ENCODE measurements around the gene HAPSTR1. TPM values are rescaled to one million over a fixed set of nuclear protein-coding genes. Genes with fewer than 3 reads are reported as not detected.

HAPSTR1 gene
- total RNA-seq, 1 donor from 2014 or later, result 70.5 TPM

DNA sequence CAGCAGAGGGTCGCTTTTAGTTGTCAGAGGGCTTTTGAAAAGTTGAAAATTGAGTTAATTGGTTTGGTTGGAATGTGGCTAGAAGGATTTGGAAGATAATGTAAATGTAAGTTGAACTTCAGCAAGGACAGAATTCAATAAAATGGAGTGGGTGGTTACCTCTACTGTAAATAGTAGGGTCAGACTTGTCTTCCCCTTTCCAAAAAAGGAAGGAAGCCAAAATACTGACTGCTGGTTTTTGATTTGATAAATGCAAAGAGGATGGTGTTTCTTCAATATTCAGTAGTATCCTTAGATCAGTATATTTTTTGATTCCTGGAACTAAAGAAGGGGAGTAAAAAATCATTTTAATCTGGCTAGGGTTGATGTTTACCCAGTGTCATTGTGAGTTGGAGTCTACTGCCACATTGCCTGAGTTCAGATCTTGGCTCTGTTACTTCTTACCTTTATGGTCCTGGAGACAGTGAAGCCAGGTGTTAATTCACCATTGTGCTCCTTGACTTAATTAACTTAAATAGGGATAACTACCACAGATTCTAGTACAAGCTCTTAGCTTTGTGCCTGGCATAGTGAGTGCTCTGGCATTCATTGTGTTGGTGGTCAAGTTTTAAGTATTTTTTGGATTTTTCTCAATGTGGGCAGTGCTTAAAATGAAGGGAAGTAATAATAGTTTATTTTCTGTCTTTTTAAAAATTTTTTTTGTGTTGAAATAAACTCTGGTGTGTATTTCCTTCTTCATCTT is 4.4 kb downstream of the HAPSTR1 start:
- DNase-seq (ENCODE audit: low read depth, low spot score), result no peak

DNA sequence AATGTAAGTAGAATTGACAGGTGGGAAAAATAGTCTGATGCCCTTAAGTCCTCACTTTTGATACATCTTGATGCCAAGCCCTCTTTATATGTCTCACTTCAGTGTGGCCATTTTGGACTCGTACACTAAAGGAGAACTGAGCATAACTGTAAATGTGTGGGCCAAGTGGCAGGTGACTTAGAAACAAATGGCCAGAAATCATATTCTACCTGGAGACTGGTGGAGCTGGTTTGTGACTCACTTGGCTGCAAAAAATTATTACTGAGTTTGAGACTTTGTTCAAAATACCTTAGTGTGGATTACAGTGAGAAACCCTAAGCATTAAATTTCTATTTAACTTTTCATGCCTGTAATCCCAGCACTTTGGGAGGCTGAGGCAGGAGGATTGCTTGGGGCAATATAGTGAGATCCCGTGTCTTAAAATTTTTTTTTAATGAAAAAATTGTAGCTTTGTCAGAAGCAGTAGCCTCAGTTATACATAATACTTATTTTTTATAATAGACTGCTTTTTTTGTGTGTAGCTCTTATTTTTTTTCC is 5.0 kb downstream of the HAPSTR1 start:
- DNase-seq (ENCODE audit: low read depth, low spot score), result no peak

DNA sequence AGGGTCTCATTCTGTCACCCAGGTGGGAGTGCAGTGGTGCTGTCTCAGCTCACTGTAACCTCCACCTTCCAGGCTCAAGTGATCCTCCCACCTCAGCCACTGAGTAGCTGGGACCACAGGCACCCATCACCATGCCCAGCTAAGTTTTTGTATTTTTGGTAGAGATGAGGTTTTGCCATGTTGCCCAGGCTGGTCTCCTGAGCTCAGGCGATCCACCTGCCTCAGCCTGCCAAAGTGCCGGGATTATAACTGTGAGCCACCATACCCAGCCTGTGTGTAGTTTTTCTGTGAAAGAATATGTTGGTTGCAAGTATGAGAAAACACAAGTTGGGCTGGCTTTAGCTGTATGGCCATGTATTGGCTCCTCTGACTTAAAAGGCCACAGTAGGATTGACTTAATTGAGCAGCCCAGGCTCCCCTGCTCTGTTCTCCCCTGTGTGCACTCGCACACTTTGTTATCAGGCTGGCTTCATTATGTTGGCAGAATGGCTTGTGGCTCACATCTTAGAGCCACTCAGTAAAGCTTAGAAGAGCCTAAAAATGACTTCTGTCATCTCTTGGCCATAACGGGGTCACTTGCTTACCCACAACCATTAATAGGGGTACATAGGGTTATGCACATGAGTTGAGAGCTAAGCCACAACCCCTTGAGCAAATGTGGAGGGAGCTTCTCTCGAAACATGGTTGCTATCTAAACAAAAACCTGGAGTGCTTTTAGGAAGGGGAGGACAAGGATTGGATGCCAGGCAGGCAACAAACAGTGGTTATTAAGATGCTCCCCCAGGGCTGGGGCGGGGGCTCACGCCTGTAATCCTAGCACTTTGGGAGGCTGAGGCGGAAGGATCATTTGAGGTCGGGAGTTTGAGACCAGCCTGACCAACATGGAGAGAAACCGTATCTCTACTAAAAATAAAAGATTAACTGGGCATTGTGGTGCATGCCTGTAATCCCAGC is 6.1 kb downstream of the HAPSTR1 start:
- DNase-seq (ENCODE audit: low read depth, low spot score), result no peak

DNA sequence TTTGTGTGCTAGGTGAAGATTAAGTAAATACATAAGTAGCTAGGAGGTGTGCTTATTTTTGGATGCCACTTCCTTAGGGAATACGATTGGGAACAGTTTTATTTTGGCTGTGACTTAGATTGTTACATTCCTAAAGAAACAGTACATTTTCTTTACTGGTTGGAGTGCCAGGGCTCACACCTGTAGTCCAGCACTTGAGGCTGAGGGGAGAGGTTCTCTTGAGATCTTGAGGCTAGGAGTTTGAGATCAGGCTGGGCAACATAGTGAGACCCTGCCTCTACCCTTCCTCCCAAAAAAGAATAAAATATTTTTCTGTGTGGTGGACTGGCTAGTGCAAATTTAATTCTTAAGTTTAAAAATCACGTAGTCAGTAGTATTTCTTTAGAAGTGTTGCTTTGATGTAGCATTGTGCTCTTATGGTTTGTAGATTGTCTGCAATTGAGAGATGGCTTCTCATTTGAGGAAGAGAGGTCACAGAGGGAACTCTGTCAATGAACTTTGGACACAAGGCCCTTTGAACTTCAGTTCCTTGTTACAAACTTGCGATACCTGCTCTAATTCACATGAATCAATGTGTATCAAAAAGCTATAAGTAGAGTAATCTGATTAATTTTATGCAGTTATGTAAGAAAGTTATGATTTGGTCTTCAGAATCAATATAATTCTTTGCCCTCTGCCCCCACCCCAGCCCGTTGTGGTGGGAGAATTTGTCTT is 7.1 kb downstream of the HAPSTR1 start:
- DNase-seq (ENCODE audit: low read depth, low spot score), result no peak

DNA sequence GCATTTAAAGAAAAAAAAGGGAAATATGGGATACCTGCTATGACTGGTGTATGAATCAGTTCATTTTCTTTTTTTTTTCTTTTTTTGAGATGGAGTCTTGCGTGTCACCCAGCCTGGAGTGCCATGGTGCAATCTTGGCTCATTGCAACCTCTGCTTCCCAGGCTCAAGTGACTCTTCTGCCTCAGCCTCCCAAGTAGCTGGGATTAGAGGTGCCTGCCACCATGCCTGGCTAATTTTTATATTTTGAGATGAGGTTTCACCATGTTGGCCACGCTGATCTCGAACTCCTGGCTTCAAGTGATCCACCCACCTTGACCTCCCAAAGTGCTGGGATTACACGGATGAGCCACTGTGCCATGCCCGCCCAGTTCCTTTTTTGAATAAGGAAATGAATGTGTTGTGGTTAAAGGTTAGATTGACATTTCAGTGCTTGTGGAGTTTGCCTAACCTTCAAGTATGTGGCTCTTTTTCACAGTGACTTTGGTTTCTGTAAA is 7.7 kb downstream of the HAPSTR1 start:
- DNase-seq (ENCODE audit: low read depth, low spot score), result no peak

DNA sequence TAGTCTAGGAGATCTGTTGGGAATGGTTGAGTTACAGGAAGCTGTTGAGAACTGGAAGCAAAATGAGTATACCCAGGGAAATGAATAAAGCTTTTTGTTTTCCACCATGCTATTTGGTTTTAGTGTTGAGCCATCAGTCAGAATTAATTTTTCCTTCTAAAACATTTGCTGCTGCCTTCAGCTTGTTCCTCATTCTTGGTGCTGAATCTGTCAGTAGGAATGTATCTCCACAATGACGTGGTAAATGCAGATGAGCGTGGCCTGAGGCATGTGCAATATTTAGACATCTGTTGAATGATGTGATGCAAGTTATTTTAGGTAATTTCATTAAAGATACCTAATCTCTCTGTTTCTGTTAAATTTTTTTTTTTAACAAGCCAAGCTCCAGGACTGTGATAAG is 10.9 kb downstream of the HAPSTR1 start:
- DNase-seq (ENCODE audit: low read depth, low spot score), result no peak

DNA sequence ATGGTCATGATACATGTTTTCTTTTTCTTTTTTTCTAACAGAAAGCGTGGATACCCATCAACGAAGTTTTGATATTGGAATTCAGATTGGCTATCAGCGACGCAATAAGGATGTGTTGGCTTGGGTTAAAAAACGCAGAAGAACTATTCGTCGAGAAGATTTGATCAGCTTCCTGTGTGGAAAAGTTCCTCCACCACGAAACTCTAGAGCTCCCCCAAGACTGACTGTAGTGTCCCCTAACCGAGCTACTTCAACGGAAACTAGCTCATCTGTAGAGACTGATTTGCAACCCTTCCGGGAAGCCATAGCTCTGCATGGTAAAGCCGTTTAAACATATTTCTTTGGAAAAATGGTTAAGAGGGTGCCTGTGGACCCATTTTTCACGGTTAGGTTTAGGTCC is 11.5 kb downstream of the HAPSTR1 start:
- DNase-seq (ENCODE audit: low read depth, low spot score), result no peak

DNA sequence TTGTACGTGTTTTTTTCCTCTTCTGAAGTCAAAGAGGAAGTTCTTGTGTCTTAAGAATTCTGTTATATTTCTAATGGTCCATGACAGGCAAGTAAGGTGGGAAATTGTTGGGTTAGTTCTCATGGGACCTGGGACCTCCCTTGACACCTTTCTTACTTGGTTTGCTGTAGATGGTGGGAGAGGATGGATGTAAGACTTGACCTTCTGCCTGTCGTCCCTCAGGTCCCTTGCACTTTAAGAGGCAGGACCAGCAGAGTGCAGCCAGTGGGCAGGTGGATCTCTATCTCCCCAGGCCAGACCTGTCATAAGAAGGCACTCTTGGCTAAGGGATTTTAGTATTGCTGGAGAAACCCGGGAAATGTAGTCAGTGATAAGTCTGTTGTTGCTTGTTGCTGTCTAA is 12.1 kb downstream of the HAPSTR1 start:
- no peak for DNase-seq (ENCODE audit: low read depth, low spot score)

GRCh38 chr16:9105189-9105588 is 13.7 kb downstream of the HAPSTR1 start:
- no peak for DNase-seq (ENCODE audit: low read depth, low spot score)

DNA sequence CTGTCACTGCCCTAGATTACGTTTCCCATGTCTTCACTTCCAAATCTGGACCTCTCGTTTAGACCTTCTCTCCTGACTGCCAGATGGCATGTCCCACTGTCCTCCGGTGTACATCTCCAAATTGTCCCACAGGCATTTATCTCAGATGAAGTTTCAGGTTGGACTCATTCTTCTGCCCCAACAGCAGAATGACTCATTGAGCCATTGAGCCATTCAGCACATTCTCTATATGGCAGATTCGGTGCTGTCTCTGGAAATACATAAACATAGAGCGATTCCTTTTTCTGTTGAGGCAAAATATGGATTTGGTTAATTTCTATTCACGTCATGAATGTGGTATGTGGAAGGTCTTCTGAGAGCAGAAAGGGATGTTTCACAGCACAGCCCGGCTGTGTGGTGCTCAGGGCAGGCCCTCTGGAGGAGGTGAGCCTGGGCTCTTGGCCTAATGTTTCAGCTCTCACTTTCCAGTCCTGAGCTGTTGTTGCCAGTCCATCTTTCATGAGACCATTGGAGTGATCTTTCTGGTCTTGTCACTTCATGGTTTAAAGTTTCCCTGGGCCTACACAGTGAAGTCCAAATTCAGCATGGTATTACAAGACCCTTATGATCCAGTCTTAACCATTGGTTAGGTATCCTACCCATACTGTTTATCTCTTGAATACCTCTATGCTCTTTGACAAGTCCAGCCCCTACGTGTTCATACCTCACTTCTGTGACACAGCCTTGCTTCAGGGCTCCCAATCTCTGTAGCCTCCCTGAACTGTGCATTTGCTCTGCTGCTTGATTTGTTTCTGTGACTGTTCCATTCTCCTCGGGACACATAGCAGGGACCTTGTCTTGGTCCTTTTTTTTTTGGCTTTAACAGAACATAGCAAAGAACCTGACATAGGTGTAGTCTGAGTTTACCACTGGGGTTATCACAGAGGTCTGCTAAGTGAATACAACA is 15.9 kb downstream of the HAPSTR1 start:
- DNase-seq (ENCODE audit: low read depth, low spot score), result no peak

- no peak for DNase-seq (ENCODE audit: low read depth, low spot score)
Measured at GRCh38 chr16:9109255-9109654, 17.8 kb downstream of the HAPSTR1 start.

DNA sequence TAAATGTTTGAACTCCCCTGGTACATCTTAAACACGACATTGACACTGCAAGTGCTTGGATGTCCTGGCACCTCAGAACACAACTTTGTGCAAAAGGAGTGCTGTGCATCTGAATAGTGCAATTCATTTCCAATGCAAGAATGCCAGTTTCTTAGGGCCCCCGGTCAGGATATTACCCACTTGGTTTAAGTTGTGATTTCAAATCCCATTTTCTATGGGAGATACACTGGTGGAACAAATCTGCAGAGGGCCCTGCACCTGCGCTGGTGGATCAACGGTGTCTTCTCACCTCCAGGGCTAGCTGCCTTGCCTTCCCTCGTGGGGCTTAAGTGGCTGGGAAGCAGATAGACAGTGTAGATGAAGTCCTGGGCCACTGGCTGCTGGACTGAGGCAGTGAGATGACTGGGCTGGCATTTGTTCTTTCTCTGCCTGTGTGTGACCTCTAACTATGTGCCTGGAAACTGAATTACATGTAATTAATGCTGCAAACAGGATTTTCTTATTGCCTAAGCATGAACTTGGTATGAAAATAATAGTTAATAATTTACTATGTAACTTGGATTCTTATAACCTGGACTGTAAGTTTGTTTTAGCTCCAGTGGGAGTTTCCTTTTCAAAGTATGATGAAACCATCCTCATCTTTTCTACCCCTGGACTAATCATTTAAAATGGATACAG is 20.9 kb downstream of the HAPSTR1 start:
- no peak for DNase-seq (ENCODE audit: low read depth, low spot score)

DNA sequence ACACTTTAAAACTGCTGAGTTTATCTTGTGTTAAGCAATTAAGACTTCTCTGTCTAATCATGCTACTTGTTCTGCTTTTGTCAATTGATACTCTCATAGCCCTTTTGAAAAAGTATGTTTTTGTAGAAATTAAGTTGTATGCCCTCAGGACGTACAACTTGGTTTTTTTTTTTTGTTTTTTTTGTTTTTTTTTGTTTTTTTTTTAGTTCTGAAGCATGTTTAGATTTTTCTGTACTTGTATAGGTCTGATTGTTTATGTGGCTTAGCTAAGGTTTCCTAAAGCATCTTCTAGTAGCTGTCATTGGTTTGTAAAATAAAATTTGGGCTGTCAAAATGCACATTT is 21.4 kb downstream of the HAPSTR1 start:
- DNase-seq (ENCODE audit: low read depth, low spot score), result no peak

GRCh38 chr16:9113707-9114106 is 22.3 kb downstream of the HAPSTR1 start:
- DNase-seq (ENCODE audit: low read depth, low spot score), result no peak

- no peak for DNase-seq (ENCODE audit: low read depth, low spot score)
Measured at GRCh38 chr16:9114112-9114511, 22.7 kb downstream of the HAPSTR1 start.

DNA sequence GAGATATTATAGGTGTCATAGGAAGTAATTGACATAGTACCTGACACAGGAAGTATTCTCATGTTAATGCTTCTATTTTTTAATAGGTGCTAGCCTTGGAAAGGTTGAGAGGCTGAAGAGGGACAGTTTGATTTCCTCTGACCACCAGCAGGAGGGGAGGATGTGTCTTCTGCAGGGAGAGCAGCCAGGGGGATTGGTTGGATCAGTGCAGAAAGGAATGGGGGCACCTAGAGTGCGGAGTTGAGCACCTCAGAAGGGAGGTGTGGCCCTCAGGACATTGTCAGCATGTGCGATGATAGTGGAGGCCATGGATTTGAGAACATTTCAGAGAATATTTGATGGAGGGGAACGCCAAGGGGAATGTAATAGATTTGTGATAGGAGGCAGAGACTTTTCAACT is 23.4 kb downstream of the HAPSTR1 start:
- DNase-seq (ENCODE audit: low read depth, low spot score), result no peak

GRCh38 chr16:9115277-9115676 is 23.8 kb downstream of the HAPSTR1 start:
- no peak for DNase-seq (ENCODE audit: low read depth, low spot score)

- DNase-seq (ENCODE audit: low read depth, low spot score), result no peak
Measured at GRCh38 chr16:9116141-9116540, 24.7 kb downstream of the HAPSTR1 start.

DNA sequence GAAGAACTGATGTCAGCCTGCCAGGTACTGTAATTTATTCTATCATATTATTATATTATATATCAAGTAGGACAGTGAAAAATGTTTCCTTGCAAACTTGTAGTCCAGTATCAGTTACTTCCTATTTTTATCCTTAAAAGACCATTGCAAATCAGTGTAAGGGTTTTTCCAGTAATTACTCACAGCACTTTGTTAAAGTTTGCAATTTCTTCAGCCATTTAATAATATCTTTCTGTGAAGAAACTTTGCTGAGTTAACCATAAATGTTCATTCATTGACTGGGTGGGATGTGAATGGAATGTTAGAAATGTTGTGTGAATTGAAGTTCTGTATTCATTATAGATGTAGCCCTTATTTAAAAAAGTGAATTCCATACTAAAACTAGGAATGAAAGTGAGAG is 26.7 kb downstream of the HAPSTR1 start:
- DNase-seq (ENCODE audit: low read depth, low spot score), result no peak

- no peak for DNase-seq (ENCODE audit: low read depth, low spot score)
Measured at GRCh38 chr16:9119795-9120194, 28.4 kb downstream of the HAPSTR1 start.
